Measurements from ENCODE around the gene FLT3LG.
A peak's percentile ranks its signal among the peaks of the same experiment; 100 is the strongest.
"Not testable (repeated sequence)": the region's sequence is repeated elsewhere in the genome, so short reads cannot be mapped to it uniquely, and the experiment has no call there.

The FLT3LG gene

DNA sequence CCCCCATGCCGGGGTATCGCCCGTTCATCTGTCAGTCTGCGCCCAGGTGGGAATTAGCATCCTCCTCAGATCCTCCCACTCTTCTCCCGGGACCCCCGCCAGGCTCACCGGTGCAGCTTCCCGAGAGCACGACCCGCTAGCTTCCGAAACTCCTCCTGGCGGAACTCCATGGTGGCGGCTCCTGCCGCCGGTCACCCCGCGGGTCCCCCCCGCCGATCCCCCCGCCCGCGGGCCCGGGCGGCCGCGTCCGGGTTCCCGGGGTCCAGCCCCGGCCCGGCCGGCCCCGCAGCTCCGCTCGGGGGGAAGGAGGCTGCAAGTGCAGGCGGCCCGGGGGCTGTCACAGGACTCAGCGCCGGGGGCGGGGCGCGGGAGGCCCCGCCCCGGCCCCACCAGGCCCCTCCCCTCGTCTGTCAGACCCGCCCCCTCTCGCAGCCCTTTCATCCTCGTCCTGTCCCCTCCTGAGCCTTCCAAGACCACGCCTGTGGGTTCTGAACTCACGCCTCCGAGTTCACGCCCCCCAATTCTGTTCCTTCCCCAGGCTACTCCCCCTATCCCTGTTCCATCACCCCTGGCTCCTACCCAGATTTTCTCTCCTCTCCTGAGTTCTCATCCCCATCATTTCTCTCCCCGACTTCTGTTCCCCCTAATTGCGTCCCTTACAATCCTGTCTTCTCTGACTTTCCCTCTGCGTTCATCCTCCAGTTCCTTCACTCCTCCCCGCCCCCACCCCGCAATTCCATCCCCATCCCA is 32.6 kb upstream of the FLT3LG start, which contains the start of gene SLC17A7:
Gene SLC17A7 (minus strand): TSS at position 318 of the 750 bp plus-strand sequence. CDS start 148 bp downstream, at position 170.
- peak; percentile 37 to 43 for DNase-seq

DNA sequence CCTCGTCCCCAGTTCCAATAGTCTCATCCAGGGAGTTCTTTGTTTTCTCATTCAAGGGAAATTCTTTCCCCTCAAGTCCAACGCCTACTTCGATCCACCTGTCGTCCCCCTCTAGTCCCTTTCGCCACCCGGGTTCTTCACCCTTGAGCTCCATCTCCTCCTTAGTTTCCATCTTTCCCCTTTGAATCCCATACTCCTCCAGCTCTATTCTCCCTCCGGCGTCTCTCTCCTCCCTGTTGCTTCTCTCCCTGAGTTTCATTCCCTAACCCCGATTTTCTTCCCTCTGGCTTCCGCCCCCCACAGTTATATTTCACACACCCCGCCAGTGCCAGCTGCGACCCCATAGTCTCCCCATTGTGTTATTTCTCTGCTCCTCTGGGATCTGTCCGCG is 32.1 kb upstream of the FLT3LG start:
- DNase-seq: no peak

DNA sequence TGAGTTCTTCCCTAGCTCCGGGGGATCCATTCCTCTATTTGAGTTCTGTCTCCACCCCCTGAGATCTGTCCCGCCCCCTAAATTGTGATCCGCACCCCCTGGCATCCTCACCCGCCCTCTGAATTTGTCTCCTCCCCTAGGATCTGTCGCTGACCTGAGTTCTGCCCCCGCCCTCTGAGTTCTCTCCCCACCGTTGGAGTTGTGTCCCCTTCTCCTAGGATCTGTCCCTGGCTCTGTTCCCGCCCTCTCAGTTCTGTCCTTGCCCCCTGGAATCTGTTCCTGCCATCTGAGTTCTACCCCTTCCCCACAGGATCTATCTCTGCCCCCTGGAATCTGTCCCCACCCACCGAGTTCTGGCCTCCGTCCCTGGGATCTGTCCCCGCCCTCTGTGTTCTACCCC is 31.7 kb upstream of the FLT3LG start:
- no peak for DNase-seq

DNA sequence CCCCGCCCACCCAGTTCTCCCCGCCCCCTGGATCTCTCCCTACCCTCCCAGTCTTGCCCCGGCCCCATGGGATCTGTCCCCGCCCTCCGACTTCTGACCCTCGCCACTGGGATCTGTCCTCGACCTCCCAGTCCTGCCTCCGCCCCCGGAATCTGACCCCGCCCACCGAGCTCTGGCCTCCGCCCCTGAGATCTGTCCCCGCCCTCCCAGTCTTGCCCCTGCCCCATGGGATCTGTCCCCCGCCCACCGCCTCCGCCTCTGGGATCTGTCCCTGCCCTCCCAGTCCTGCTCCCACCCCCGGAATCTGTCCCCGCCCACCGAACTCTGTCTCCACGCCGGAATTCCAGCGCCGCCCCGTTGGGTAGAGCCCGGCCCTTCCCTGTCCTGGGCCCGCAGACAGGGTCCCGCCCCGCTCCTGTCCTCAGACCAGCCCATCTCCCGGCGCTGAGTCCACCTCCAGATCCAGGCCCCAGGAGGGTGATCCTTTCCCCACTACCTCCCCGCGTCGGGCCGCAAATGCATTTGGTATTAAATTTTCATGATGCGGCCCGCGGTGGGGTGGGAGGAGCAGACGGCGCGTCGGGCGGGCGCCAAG is 31.1 kb upstream of the FLT3LG start:
- peak; percentile 43 to 52 for DNase-seq

DNA sequence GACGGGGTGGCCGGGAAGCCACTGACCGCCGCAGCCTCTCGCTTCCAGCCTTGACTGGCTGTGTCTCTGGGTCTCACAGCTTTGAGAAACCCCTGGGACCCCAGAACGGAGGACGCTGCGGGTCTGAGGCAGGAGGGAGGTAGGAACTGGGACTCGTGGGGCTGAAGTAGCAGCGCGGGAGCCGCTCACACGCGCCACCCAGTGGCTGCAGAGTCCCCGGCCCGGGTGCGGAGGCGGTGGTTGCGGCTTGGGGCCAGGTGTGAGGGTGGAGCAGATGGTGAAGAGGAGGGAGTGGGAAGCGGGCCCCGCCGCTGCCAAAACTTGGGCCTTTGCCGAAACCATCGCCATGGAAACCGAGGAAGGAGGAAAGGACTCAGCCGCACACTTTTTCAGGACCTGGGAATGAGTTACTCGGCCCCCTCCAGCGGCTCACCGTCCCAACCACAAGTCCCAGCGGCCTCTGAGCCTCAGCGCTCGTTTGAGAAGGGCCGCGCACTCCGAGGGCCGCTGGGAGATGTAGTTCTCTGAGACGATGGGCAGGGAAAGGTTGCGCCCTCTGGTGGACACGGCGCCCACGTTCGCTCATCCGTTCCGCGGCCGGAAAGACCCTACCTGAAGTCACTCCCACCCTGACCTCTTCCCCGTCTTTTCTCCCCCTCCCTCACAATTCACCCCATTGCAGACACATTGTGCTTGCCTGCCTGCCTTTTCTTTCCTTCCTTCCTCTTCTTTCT is 30.5 kb upstream of the FLT3LG start:
- DNase-seq: peak; percentile 92

DNA sequence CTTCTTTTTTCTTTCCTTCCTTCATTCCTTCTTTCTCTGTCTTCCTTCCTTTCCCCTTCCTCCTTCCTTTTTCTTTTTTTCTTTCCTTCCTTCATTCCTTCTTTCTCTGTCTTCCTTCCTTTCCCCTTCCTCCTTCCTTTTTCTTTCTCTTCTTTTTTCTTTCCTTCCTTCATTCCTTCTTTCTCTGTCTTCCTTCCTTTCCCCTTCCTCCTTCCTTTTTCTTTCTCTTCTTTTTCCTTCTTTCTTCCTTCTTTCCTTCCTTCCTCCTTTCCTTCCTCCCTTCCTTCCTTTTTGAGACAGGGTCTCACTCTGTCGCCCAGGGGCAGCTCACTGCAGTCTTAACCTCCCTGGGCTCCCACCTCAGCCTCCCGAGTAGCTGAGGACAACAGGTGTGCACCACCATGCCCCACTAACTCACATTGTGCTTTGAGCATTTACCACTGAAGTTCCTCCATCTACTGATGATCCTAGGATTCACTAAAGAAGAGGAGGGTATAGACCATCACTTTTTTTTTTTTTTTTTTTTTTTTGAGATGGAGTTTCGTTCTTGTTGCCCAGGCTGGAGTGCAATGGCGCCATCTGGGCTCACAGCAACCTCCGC is 29.8 kb upstream of the FLT3LG start:
- not testable (repeated sequence) for DNase-seq

DNA sequence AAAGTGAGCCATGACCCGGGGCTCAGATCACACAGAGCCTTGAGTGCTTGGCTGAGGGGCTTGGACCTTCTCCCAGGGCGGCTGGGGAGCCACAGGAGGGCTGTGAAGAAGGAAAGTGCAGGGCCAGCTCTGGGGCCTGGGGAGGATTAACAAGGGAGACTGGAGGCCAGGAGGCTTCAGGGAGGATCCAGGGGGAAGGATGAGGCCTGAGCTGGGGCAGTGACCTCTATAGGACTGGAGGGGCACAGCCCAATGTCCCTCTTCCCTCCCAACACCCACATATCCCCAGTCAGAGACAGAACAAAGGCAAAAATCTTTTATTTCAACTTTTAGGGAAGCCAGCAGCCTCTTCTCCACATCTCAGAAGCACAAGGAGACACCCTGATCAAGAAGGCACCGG is 28.0 kb upstream of the FLT3LG start:
- DNase-seq: no peak

DNA sequence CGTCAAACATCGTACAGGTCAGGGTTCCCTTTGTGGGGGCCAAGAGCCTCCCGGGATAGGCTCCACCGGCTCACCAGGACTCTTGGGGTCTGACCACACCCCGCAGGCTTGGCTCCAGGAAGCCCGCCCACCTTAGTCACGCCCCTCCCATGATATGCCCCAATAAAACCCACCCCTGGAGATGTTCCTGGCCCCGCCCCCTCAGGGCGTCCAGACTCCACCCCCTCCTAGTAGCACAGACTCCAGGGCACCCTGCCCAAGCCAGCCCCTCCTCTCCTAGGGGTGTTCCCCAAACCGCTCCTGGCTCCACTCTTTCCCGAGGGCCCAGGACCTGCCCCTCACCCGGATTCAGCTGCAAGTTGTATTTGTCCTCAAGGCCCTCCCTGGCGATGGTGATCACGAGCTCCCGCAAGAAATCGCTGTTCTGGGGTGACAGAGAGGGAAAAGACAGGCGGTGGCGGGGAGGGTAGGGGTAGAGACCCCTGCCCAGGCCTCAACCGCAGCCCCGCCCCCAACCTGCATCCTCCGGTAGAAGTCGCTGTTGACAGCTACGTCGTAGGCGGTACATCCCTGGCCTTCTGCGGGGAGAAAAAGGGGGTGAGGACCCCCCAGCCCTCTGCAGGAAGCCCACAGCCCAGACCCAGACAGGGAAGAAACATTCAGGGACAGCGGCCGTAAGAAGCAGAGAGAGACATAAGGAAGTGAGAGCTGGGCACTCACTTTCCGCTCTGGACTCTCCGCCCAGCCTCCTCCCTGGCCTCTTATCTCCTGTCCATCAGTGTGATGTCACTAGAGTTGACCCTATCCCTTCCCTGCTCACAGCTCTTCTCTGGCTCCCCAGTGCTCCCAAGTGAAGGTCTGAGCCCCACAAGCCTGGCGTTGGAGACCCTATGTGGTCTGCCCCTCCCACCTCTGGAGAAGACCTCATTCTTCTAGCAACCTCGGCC is 26.3 kb upstream of the FLT3LG start:
- DNase-seq: no peak

DNA sequence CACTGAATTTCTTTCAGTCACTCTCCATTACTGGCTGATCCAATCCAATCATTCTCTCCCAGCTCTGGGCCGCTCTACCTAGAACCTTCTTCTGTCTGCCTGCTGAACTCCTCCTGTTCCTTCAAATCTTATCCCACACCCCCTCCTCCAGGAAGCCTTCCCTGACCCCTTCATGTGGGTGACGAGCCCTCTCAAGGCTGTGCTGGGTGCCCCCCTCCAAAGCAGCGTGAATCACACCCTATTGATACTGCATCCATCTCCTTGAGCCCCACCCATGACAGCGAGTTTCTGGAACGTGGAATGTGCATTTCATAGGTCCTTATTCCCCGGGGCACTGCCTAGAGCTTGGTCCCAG is 25.6 kb upstream of the FLT3LG start:
- DNase-seq: no peak

DNA sequence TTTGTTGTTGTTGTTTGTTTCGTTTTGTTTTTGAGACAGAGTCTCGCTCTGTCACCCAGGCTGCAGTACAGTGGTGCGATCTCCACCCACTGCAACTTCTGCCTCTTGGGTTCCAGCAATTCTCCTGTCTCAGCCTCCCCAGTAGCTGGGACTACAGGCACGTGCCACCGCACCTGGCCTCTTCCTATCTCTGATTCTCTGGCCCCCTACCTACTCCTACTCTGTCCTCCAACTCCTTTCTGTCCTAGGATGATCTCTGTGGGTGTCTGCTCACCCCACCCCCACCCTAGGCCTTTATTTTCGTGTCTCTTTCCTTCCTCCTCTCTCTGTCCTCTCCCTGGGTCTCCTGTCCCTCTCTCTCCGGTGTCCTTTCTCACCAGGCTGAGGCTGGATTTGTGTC is 23.6 kb upstream of the FLT3LG start:
- no peak for DNase-seq

DNA sequence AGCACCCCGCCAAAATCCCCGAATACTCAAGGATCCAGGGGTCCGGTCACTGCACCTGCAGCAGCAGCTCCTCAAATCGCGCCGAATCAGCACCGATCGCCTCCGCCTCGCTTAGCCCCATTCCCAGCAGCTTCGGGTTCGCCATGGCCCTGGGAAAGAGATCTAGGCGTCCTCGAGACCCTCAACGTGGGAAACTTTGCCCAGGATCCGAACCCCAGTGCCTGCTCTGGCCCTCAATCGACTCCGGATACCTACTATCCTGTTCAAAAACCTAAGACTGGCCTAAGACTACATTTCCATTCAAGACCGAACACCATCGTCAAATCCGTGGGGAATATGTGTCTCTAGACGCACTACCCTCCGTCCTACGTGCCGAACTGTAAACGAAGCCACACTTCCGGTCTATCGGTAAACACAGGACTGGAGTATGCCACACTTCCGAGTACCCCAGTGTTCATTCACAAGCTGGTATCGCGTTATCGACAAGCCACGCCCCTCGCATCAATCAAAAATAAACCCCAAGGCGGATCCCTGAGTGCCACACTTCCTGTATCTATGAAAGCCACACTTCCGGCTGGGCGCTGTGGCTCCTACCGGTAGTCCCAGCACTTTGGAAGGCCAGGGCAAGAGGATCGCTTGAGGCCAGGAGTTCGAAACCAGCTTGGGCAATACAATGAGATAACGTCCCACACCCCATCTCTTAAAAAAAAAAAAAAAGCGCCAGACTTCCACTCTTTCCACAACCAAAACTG is 22.4 kb upstream of the FLT3LG start, which contains the start of gene PIH1D1:
Gene PIH1D1 (minus strand): TSS at position 385 of the 752 bp plus-strand sequence. CDS start 240 bp downstream, at position 145.
- DNase-seq: peak; percentile 94 to 95

DNA sequence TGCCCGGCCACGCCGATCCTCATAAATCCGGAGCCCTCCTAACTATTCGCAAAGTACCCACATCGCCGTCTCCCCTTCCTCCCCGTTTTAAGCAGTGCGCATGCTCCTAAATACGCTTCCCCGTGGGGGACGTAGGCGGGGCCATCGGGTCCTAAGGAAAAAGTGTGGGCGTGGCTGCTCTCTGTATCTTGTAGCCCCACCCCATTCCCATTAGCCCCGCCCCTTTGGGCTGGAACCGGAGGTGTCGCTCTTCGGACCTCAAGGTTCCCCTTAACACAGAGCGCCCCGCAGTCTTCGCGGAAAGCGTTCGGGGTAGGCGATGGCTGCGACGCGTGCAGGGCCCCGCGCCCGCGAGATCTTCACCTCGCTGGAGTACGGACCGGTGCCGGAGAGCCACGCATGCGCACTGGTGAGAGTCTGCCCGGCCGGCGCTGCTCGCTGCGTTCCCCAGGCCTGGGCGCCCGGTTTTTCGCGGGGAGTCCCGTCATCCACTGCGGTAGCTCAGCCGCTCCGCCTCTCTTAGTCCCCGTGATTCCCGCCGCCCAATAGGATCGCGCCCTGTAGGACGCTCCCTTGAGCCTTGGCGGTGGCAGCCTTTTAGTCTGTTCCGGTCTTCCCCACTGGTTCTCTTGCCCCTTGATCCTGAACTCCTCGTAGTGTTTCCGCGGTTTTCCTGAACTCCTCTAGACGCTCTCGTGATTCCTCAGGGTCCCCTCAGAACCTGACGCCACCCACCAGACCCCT is 20.8 kb upstream of the FLT3LG start, which contains the start of gene ALDH16A1:
Gene ALDH16A1 (plus strand): TSS at position 213 of the 744 bp plus-strand sequence. CDS start 107 bp downstream, at position 320.
- peak; percentile 95 to 98 for DNase-seq

DNA sequence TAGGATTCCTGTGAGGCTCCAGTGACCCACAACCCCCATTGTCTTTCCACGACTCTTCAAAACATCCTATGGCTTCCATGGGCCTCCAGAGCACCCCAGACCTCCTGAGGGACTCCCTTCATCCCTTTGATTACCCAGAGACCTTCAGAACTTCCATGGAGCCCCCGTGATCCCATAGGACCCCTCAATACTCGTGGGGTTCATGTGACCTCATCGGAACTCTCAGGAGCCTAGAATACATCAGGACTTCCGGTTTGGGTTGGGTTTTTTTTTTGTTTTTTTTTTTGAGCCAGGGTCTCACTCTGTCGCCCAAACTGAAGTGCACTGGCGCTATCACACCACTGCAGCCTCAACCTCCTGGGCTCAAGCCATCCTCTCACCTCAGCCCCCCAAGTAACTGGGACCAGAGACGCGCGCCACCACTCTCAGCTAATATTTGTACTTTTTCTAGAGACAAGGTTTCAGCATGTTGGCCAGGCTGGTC is 20.2 kb upstream of the FLT3LG start:
- DNase-seq: no peak

DNA sequence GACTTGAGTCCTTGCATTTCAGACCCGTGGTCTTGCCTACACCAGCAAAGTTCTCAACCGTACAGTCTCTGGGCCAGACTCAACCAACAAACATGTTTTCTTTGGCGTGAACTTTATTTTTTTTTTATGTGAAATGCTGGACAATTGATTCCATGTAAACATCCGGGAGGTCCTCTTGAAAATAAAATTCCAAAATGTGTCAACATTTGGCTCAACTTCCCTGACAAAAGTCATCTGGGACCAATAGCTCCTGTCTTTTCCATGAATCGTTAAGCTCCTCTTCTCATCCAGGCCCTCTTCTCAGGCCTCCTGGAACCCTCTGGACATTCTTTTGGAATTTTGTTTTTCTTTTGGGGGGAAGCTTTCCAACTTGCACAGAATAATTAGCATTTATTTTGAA is 18.2 kb upstream of the FLT3LG start:
- DNase-seq: no peak

DNA sequence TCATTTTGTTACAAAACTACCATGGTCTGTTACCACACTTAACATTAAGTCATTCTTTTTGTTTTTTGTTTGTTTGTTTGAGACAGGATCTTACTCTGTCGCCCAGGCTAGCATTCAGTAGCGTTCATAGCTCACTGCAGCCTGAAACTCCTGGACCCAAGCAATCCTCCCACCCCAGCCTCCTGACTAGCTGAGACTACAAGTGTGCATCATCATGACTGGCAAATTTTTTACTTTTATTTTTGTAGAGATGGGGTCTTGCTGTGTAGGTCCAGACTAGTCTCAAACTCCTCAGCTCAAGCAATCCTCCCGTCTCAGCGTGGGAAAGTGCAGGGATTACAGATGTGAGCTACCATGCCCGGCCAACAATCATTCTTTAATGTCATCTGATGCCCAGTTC is 17.7 kb upstream of the FLT3LG start:
- no peak for DNase-seq

DNA sequence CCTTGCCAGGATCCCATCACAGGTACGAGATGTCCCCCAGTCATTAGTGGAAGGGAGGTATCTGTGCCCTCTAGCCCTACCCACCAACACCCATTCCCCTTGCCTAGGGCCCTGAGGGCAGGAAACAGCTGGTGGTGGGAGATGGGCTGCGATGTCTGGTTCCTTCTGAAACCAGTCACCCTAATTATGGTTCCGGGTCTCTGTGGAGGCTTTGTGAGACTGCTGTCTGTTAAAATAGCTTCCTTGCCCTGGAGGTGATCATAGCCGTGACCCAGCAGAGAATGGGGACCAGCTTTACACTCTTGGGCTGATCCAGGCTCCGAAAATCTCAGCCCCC is 15.5 kb upstream of the FLT3LG start:
- no peak for DNase-seq

DNA sequence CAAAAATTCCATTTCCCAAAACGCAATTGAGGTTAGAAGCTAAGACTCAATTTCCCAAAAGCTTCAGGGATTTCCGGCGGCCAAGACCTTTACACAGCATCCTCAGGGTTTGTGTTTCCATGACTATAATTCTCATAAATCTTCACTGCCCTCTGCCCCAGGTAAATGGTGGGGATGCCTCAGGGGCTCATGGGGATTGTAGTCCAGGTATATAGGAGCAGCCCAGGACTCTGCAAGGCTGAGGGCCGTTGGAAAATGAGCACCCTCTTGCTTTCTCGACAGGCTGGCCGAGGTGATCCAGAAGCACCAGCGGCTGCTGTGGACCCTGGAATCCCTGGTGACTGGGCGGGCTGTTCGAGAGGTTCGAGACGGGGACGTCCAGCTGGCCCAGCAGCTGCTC is 14.6 kb upstream of the FLT3LG start:
- DNase-seq: no peak

DNA sequence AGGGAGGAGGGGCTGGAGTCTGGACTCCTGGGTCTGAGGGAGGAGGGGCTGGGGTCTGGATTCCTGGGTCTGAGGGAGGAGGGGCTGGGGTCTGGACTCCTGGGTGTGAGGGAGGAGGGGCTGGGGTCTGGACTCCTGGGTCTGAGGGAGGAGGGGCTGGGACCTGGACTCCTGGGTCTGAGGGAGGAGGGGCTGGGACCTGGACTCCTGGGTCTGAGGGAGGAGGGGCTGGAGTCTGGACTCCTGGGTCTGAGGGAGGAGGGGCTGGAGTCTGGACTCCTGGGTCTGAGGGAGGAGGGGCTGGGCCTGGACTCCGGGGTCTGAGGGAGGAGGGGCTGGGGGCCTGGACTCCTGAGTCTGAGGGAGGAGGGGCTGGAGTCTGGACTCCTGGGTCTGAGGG is 12.9 kb upstream of the FLT3LG start:
- DNase-seq: not testable (repeated sequence)

DNA sequence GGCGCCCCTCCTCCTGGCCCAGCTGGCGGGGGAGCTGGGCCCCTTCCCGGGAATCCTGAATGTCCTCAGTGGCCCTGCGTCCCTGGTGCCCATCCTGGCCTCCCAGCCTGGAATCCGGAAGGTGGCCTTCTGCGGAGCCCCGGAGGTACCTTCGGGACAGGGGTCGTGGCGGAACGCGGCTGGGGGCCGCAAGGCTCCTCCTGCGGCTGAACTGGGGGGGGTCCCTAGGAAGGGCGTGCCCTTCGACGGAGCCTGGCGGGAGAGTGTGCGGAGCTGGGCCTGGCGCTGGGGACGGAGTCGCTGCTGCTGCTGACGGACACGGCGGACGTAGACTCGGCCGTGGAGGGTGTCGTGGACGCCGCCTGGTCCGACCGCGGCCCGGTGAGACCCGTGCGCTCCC is 12.4 kb upstream of the FLT3LG start:
- no peak for DNase-seq

DNA sequence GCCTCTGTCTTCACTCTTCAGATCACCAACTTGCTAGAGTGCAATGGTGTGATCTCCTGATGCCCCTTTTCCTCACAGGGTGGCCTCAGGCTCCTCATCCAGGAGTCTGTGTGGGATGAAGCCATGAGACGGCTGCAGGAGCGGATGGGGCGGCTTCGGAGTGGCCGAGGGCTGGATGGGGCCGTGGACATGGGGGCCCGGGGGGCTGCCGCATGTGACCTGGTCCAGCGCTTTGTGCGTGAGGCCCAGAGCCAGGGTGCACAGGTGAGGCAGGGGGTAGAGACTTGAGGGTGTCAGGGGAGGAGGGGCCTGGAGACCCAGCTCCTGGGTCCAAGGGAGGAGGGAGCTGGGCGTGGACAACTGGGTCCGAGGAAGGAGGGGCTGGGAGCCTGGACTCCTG is 11.5 kb upstream of the FLT3LG start:
- DNase-seq: no peak
